Measurements from ENCODE around the gene FNDC3A.

Gene FNDC3A

GRCh38 chr13:49221590-49221965, 245.9 kb downstream of the FNDC3A start:
- no peak for DNase-seq

- DNase-seq = no peak
Measured at GRCh38 chr13:49225223-49226042, 249.7 kb downstream of the FNDC3A start.

- no peak for DNase-seq
Measured at GRCh38 chr13:49226613-49227012, 250.9 kb downstream of the FNDC3A start.

- no peak for DNase-seq
Measured at GRCh38 chr13:49234741-49235140, 259.0 kb downstream of the FNDC3A start.

GRCh38 chr13:49235856-49236431, 260.2 kb downstream of the FNDC3A start:
- no peak for DNase-seq

- DNase-seq = no peak
Measured at GRCh38 chr13:49238621-49239020, 262.9 kb downstream of the FNDC3A start.

GRCh38 chr13:49240017-49240416, 264.3 kb downstream of the FNDC3A start:
- DNase-seq = no peak

- DNase-seq = no peak
Measured at GRCh38 chr13:49241296-49241695, 265.6 kb downstream of the FNDC3A start.

GRCh38 chr13:49245101-49245500, 269.4 kb downstream of the FNDC3A start:
- no peak for DNase-seq

GRCh38 chr13:49246850-49247642, 271.3 kb downstream of the FNDC3A start:
- DNase-seq = no peak

GRCh38 chr13:49247643-49248621, 272.2 kb downstream of the FNDC3A start, which contains the start of gene CDADC1:
Gene CDADC1 (plus strand): TSS chr13:49247925. CDS start chr13:49248038, 113 bp downstream.
- peak; percentile 37 for DNase-seq

- DNase-seq = no peak
Measured at GRCh38 chr13:49248622-49249002, 272.9 kb downstream of the FNDC3A start.

GRCh38 chr13:49251326-49251725, 275.6 kb downstream of the FNDC3A start:
- DNase-seq = no peak

GRCh38 chr13:49253310-49253709, 277.6 kb downstream of the FNDC3A start:
- DNase-seq = no peak

GRCh38 chr13:49254007-49254406, 278.3 kb downstream of the FNDC3A start:
- no peak for DNase-seq

GRCh38 chr13:49256841-49257240, 281.1 kb downstream of the FNDC3A start:
- DNase-seq = no peak

GRCh38 chr13:49258089-49258796, 282.5 kb downstream of the FNDC3A start:
- no peak for DNase-seq

All from SIG-M5 (cell line).